Heart left ventricle (tissue), 13 donors: ENCODE data around the gene FCHSD2.

Experiments used
- POLR2A ChIP-seq, 2 donors: fragments of 450-650 bp; IDR thresholded peaks; one replicate each; pipeline ENCODE4 v1.6.1; 2017; ENCODE audit warnings: antibody characterized with exemption in 2 of 2, mild to moderate bottlenecking in 2 of 2, moderate library complexity in 2 of 2
- TF ChIP-seq, protein P1 (sequence below), 12 donors: fragments of 200-600 bp; sonication (generic) in 4 of 12; IDR thresholded peaks; one replicate each; pipeline versions ENCODE4 v1.5.0 to v1.8.0; 2018 to 2022; ENCODE audit warnings: antibody characterized with exemption in 12 of 12, mild to moderate bottlenecking in 5 of 12
- donor health status: ischemic (EF 13 %, LVEDD 7.1; RV severe dilation, severe dysfunction).
- donor health status: DM: no; HTN: yes; CAD: no.
- donor health status: DM: no; HTN: no; CAD: no.
- donor health status: ischemic (EF 25% LVEDD 6.9; RV normal size, moderate dysfunction).
- donor health status: ischemic (EF 25% LVEDD 5.7; RV mildly dilated, moderate dysfunction).
- donor health status: ischemic (EF 35%, LVEDD 5.7; RV mildly dilated, moderate dysfunction).
- donor health status: nonischemic (EF 11% LVEDD 7.7; RV severe dilation, severe dysfunction).
- donor health status: DM: yes; HTN: yes; CAD: no.
- donor health status: PGD.
- donor health status: ischemic (EF 29% LVEDD 5.4; RV normal size, mild dysfunction).
- donor health status: nonischemic (EF 23%, LVEDD 6.1; RV moderate dilation, normal function).

GRCh38 chr11:72848846-72849466 is 293.2 kb downstream of the FCHSD2 start:
- TF ChIP-seq, protein P1, sequence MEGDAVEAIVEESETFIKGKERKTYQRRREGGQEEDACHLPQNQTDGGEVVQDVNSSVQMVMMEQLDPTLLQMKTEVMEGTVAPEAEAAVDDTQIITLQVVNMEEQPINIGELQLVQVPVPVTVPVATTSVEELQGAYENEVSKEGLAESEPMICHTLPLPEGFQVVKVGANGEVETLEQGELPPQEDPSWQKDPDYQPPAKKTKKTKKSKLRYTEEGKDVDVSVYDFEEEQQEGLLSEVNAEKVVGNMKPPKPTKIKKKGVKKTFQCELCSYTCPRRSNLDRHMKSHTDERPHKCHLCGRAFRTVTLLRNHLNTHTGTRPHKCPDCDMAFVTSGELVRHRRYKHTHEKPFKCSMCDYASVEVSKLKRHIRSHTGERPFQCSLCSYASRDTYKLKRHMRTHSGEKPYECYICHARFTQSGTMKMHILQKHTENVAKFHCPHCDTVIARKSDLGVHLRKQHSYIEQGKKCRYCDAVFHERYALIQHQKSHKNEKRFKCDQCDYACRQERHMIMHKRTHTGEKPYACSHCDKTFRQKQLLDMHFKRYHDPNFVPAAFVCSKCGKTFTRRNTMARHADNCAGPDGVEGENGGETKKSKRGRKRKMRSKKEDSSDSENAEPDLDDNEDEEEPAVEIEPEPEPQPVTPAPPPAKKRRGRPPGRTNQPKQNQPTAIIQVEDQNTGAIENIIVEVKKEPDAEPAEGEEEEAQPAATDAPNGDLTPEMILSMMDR (IDR thresholded peaks at IDR 0.05) = peak; percentile 56 to 84 (median 71)
- no peak for TF ChIP-seq POLR2A (IDR thresholded peaks at IDR 0.05)
